ENCODE results near the gene GRAMD4.

Gene GRAMD4, protein sequence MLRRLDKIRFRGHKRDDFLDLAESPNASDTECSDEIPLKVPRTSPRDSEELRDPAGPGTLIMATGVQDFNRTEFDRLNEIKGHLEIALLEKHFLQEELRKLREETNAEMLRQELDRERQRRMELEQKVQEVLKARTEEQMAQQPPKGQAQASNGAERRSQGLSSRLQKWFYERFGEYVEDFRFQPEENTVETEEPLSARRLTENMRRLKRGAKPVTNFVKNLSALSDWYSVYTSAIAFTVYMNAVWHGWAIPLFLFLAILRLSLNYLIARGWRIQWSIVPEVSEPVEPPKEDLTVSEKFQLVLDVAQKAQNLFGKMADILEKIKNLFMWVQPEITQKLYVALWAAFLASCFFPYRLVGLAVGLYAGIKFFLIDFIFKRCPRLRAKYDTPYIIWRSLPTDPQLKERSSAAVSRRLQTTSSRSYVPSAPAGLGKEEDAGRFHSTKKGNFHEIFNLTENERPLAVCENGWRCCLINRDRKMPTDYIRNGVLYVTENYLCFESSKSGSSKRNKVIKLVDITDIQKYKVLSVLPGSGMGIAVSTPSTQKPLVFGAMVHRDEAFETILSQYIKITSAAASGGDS

DNA sequence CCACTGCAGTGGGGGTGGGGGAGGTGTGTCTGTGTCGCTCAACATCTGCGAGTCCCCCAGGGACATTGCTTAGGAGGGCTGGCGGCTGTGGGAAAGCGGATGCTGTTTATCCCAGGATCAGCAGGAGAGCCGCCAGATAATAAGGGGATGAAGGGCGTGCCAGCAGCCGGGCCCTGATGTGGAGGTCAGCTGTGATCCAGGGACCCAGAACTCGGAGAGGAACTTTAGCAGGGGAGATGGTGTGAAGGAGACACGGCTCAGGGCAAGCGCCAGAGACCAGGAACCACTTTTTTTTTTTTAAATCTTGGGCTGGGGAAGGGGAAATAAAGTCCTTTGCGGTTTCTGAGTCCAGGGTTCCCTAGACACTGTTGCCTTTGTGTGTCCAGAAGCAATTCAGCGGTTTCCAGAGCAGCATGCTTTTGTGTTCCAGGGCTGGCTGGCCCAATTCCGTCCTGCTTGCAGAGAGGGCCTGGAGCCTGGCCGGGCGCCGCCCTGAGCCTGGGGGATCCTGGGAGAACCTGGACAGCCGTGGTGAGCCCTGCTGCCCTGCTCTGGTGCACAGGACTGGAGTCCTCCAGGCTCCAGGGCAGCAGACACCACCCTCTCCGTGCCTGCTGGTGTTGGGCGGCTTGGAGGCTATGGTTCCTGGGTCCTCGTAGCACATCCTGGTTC is at the start of gene GRAMD4:
GRAMD4 (plus strand) TSS at position 557 of the 672 bp plus-strand sequence. CDS start 6,414 bp downstream, outside the sequence.
- H3K4me3 ChIP-seq (ENCODE audit: low read depth, low read length), result no peak within 1 kb of the TSS

DNA sequence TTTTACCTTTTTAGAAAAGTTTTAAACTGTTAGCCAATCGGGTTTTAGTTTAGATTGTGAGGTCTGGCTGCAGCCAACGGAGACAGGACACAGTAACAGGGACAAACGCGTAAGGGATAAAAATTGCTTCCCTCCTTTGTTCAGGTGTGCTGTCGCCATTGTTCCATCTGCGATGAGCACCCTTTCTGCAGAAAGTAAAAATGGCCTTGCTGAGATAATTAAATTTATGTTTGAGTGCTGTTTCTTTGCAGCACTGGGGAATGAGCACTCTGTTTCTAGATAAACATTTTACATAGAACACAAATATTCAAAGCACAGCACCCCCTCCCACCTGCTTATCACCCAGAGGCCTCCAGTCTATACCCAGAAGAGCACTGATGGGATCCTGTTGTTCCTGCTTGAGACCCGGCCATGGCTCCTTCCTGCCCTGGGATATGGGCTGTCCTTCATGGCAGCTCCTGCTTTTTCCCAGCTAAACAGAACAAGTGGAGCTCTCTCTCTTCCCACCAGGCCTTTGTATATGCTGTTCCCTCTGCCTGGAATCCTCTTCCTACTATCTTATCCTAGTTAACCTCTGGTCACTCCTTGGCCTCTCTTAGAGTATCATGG is 48.4 kb upstream of the GRAMD4 start:
- TF ChIP-seq, protein P1, sequence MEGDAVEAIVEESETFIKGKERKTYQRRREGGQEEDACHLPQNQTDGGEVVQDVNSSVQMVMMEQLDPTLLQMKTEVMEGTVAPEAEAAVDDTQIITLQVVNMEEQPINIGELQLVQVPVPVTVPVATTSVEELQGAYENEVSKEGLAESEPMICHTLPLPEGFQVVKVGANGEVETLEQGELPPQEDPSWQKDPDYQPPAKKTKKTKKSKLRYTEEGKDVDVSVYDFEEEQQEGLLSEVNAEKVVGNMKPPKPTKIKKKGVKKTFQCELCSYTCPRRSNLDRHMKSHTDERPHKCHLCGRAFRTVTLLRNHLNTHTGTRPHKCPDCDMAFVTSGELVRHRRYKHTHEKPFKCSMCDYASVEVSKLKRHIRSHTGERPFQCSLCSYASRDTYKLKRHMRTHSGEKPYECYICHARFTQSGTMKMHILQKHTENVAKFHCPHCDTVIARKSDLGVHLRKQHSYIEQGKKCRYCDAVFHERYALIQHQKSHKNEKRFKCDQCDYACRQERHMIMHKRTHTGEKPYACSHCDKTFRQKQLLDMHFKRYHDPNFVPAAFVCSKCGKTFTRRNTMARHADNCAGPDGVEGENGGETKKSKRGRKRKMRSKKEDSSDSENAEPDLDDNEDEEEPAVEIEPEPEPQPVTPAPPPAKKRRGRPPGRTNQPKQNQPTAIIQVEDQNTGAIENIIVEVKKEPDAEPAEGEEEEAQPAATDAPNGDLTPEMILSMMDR (IDR thresholded peaks at IDR 0.05; ENCODE audit: low read depth, low read length), result no peak
- no peak overlapping the region for H3K4me3 ChIP-seq (ENCODE audit: low read depth, low read length)

More for the DNA sequence above, at the start of gene GRAMD4:
- TF ChIP-seq, protein P1 (IDR thresholded peaks at IDR 0.05; ENCODE audit: low read depth, low read length), result no peak

DNA sequence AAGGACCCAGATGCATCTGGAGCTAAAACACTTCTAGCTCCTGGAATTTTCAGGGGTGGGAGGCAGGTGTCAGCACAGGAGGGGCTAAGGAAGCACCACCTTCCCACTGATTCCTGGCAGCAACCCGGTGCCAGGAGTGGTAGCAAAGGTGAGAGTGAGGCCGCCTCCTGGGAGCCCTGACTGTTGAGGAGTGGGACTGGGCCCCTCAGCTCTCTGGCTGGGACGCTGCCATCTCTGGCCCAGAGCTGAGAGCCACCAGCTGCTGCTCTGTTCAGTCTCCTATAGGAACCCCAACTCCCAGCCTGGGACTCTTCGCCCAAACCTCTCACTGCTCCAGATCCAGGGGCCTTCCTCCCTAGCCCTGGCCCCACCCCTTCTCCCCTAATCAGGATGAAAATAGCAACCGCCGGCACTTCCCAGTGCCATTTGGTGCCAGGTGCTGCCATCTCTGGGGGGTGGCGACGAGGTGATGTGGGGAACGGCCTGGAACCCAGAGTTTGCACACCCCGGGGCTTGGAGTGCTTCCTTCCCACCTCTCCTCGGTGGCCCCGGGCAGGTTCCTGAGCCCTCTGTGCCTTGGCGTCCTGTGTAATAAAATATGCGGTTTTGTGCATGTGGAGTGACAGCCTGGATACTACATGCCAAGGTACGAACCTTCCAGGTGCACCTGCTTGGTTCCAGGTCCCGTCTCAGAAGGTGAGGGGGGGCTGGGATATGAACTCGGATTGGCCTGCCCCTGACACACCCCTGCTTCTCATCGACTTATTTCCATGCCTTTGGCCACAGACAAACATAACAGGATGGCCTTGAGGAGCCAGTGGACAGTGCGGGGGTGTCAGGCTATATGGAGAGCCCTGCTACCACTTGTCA is 47.0 kb upstream of the GRAMD4 start:
- TF ChIP-seq, protein P1 (IDR thresholded peaks at IDR 0.05; ENCODE audit: low read depth, low read length), result no peak
- H3K4me3 ChIP-seq (ENCODE audit: low read depth, low read length), result no peak overlapping the region

DNA sequence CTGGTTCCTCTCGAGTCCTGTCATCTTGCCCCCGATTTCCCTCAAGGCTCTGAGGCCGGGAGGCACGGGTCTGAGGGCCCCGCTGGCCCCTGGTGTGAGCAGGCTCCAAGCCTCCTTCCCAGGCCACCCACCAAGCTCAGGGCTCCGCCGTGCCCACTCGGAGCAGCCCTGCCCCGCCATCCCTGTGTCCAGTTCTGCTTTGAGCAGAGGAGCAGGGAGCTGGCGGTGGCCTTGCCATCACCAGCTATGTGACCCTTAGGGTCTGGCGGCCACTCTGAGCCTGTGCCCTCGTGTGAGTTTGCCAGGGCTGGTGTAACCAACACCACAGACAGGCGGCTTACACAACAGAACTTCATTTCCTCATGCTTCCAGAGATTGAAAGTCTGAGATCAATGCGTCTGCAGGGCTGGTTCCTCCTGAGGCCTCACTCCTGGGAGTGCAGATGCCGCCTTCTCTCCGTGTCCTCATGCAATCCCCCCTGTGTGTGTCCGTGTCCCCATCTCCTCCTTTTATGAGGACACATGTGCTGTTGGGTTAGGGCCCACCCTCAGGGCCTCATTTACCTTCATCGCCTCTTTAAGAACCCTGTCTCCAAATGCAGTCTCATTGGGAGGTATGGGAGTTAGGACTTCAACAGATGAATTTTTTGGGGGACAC is 46.3 kb upstream of the GRAMD4 start:
- TF ChIP-seq, protein P1 (IDR thresholded peaks at IDR 0.05; ENCODE audit: low read depth, low read length), result no peak
- H3K4me3 ChIP-seq (ENCODE audit: low read depth, low read length), result no peak overlapping the region

DNA sequence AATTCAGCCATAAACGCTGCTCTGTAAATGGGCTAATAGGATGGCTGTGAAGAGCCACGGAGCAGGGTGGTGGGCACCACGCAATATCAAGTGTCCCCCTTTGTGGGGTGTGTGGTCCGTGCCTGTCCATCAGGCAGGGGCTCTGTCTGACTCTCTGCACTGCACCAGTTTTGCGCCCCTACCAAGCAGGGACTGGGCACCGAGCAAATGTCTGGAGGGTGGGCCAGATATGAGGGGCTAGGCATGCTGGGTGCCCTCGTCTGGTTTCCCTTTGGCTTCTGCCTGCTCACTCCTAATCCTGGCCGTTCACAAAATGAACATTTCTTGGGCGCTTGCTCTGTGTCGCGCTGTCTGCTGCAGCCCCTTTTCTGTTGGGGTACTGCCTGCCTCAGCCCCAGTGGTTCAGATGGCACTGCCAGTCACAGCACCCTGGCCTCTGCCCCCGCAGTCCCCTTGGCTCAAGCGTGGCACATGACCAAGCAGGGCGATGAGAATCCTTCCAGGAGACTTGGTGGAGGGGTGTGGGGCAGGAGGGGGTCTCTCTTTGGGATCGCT is 45.7 kb upstream of the GRAMD4 start:
- TF ChIP-seq, protein P1 (IDR thresholded peaks at IDR 0.05; ENCODE audit: low read depth, low read length), result no peak
- no peak overlapping the region for H3K4me3 ChIP-seq (ENCODE audit: low read depth, low read length)
